Measurements from ENCODE around the gene KAZN. TPM values are rescaled to one million over a fixed set of nuclear protein-coding genes. Genes with fewer than 3 reads are reported as not detected.

The KAZN gene
- total and polyA plus RNA-seq, 9 donors: 10.1 to 56.4 (median 27.9) TPM

DNA sequence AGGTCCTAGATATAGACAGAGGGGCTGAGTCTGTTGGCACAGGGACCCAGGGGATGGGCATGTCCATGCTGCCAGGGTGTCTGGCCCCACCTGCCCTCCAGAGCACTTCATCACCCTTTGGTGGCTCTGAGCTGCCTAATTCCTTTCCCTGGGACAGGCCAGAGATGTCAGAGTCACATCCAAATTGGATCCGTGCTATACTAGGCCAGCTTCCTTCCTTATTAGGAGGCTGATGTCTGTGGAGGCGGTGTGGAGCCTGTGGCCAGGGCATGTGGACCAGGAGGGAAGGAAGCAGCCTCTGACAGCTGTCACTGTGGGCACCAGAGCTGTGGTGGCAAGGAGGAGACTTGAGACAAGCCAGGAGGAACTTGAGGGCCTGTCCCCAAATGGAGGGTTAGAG is 477.3 kb downstream of the KAZN start:
- H3K4me1 ChIP-seq (ENCODE audit: insufficient read depth): no peaks in the 10 kb centered on the region
- no peak overlapping the region for H3K27ac ChIP-seq
- H3K9me3 ChIP-seq: no peaks in the 10 kb centered on the region
- TF ChIP-seq POLR2A (IDR thresholded peaks at IDR 0.05): no peak
- no peak for TF ChIP-seq EP300 (IDR thresholded peaks at IDR 0.05)
- TF ChIP-seq, protein P1, sequence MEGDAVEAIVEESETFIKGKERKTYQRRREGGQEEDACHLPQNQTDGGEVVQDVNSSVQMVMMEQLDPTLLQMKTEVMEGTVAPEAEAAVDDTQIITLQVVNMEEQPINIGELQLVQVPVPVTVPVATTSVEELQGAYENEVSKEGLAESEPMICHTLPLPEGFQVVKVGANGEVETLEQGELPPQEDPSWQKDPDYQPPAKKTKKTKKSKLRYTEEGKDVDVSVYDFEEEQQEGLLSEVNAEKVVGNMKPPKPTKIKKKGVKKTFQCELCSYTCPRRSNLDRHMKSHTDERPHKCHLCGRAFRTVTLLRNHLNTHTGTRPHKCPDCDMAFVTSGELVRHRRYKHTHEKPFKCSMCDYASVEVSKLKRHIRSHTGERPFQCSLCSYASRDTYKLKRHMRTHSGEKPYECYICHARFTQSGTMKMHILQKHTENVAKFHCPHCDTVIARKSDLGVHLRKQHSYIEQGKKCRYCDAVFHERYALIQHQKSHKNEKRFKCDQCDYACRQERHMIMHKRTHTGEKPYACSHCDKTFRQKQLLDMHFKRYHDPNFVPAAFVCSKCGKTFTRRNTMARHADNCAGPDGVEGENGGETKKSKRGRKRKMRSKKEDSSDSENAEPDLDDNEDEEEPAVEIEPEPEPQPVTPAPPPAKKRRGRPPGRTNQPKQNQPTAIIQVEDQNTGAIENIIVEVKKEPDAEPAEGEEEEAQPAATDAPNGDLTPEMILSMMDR (IDR thresholded peaks at IDR 0.05): no peak
- intact Hi-C loops (cut with DNase I): no loop called here
- no peak for DNase-seq
- H3K27me3 ChIP-seq: no peaks in the 10 kb centered on the region
- 54 to 68% (median 66%) methylated on average over 2 of the region's 2 CpGs for WGBS, 3 donors
- H3K4me3 ChIP-seq: no peak overlapping the region
- H3K36me3 ChIP-seq: no peaks in the 10 kb centered on the region

- DNase-seq: no peak
- Histone ChIP-seq H3K36me3 (no peaks in the 10 kb centered on the region), H3K27ac (no peak overlapping the region), H3K4me1 (ENCODE audit: insufficient read depth) (no peaks in the 10 kb centered on the region), H3K4me3 (no peak overlapping the region), H3K27me3 (no peaks in the 10 kb centered on the region), H3K9me3 (no peaks in the 10 kb centered on the region)
- intact Hi-C loops (cut with DNase I): no loop called here
- 92 to 94% (median 94%) methylated on average over 9 of the region's 9 CpGs for WGBS, 3 donors
- TF ChIP-seq POLR2A (IDR thresholded peaks at IDR 0.05) (no peak), EP300 (IDR thresholded peaks at IDR 0.05) (no peak)
- TF ChIP-seq, protein P1 (IDR thresholded peaks at IDR 0.05): no peak
These were observed 478.3 kb downstream of the KAZN start for GRCh38 chr1:15076807-15077206.

- DNase-seq: no peak
- H3K27ac ChIP-seq: no peak overlapping the region
- no peaks in the 10 kb centered on the region for H3K9me3 ChIP-seq
- H3K36me3 ChIP-seq: no peaks in the 10 kb centered on the region
- TF ChIP-seq, protein P1 (IDR thresholded peaks at IDR 0.05): no peak
- TF ChIP-seq POLR2A (IDR thresholded peaks at IDR 0.05): no peak
- no peak for TF ChIP-seq EP300 (IDR thresholded peaks at IDR 0.05)
- intact Hi-C loops (cut with DNase I): no loop called here
- WGBS, 3 donors: 83 to 92% (median 84%) methylated on average over 10 of the region's 10 CpGs
- no peaks in the 10 kb centered on the region for H3K4me1 ChIP-seq (ENCODE audit: insufficient read depth)
- no peak overlapping the region for H3K4me3 ChIP-seq
- H3K27me3 ChIP-seq: no peaks in the 10 kb centered on the region
These were observed 478.9 kb downstream of the KAZN start for GRCh38 chr1:15077384-15077783.

- Histone ChIP-seq H3K27ac (no peak overlapping the region), H3K27me3 (no peaks in the 10 kb centered on the region), H3K9me3 (no peaks in the 10 kb centered on the region), H3K4me1 (ENCODE audit: insufficient read depth) (no peaks in the 10 kb centered on the region), H3K36me3 (no peaks in the 10 kb centered on the region), H3K4me3 (no peak overlapping the region)
- DNase-seq: no peak
- WGBS, 3 donors: 85 to 92% (median 91%) methylated on average over 10 of the region's 10 CpGs
- intact Hi-C loops (cut with DNase I): no loop called here
- TF ChIP-seq POLR2A (IDR thresholded peaks at IDR 0.05): no peak
- no peak for TF ChIP-seq EP300 (IDR thresholded peaks at IDR 0.05)
- TF ChIP-seq, protein P1 (IDR thresholded peaks at IDR 0.05): no peak
These were observed 482.0 kb downstream of the KAZN start for GRCh38 chr1:15080328-15081007.
